K562 (cell line): ENCODE data around the gene BAK1. TPM values are rescaled to one million over a fixed set of nuclear protein-coding genes. Genes with fewer than 3 reads are reported as not detected.
A peak's percentile ranks its signal among the peaks of the same experiment; 100 is the strongest.

Experiments used
- CBX5 ChIP-seq: IDR thresholded peaks from 2 replicates; pipeline ENCODE4 v1.6.1; 2014; ENCODE audit warnings: low read depth, borderline replicate concordance
- CEBPG ChIP-seq, 3 experiments: fragments of 200-800 bp in 1 of 3; sonication (Bioruptor generic) in 1 of 3; sonication (generic) in 1 of 3; formaldehyde crosslinking in 1 of 3; IDR thresholded peaks in 2 of 3; conservative IDR thresholded peaks in 1 of 3; 2 replicates each; pipeline versions ENCODE4 v1.6.1 to v1.8.0; 2016 to 2022; ENCODE audit warnings: missing compliant biosample characterization in 2 of 3, missing genetic modification characterization in 2 of 3, mild to moderate bottlenecking in 1 of 3, missing genetic modification reagents in 1 of 3
- CXXC5 ChIP-seq: fragments of 250-450 bp; sonication (Bioruptor Pico); IDR thresholded peaks from 2 replicates; pipeline ENCODE4 v1.8.0; 2022; ENCODE audit warnings: inconsistent platforms, mild to moderate bottlenecking, moderate library complexity
- DACH1 ChIP-seq: fragments of 450-650 bp; IDR thresholded peaks from 2 replicates; pipeline ENCODE4 v1.6.1; 2018; ENCODE audit not compliant: partially characterized antibody
- ETV1 ChIP-seq: fragments of 450-650 bp; conservative IDR thresholded peaks from 2 replicates; pipeline ENCODE4 v1.6.1; 2016; ENCODE audit warnings: missing genetic modification characterization, control low read depth, low read depth, missing compliant biosample characterization
- FOXJ3 ChIP-seq: sonication (generic); formaldehyde crosslinking; IDR thresholded peaks from 2 replicates; pipeline ENCODE4 v1.4.0; 2020; ENCODE audit warnings: mild to moderate bottlenecking, missing genetic modification reagents
- MITF ChIP-seq: IDR thresholded peaks from 2 replicates; pipeline ENCODE4 v1.6.1; 2014; ENCODE audit warnings: antibody characterized with exemption
- MYNN ChIP-seq, 2 experiments: sonication (generic); formaldehyde crosslinking in 1 of 2; IDR thresholded peaks; 2 replicates each; pipeline versions ENCODE4 v1.5.0 to v1.6.1; 2016 to 2020; ENCODE audit warnings: antibody characterized with exemption in 1 of 2, missing genetic modification reagents in 1 of 2
- PHF20 ChIP-seq: fragments of 450-650 bp; IDR thresholded peaks from 2 replicates; pipeline ENCODE4 v1.6.1; 2018; ENCODE audit not compliant: partially characterized antibody
- SMAD4 ChIP-seq: fragments of 250-450 bp; sonication (Bioruptor Pico); conservative IDR thresholded peaks from 2 replicates; pipeline ENCODE4 v1.8.0; 2021; ENCODE audit warnings: inconsistent platforms, mild to moderate bottlenecking, moderate library complexity
- SMARCB1 ChIP-seq: IDR thresholded peaks from 2 replicates; pipeline ENCODE4 v1.6.1; 2011; ENCODE audit warnings: improper control_type of control experiment, low read depth; ENCODE audit not compliant: insufficient read length
- STAT5A ChIP-seq: IDR thresholded peaks from 2 replicates; pipeline ENCODE4 v1.6.1; 2012; ENCODE audit warnings: low read length, inconsistent platforms, borderline replicate concordance
- TCF3 ChIP-seq: sonication (generic); formaldehyde crosslinking; IDR thresholded peaks from 2 replicates; pipeline ENCODE4 v1.4.0; 2020; ENCODE audit warnings: mild to moderate bottlenecking, missing genetic modification reagents
- ZC3H11A ChIP-seq: IDR thresholded peaks from 2 replicates; pipeline ENCODE4 v1.6.1; 2012; ENCODE audit warnings: low read depth, low read length, improper control_type of control experiment
- ZNF384 ChIP-seq: IDR thresholded peaks from 2 replicates; pipeline ENCODE4 v1.6.1; 2012; ENCODE audit warnings: low read depth, low read length, improper control_type of control experiment
- ZSCAN32 ChIP-seq: fragments of 450-650 bp; formaldehyde crosslinking; IDR thresholded peaks from 2 replicates; pipeline ENCODE4 v1.4.0; 2020; ENCODE audit warnings: mild to moderate bottlenecking, moderate library complexity
- polyA plus RNA-seq, 8 experiments: library from polyadenylated mRNA; depleted of rRNA in 4 of 8; stranded (reverse) in 5 of 8; unstranded in 3 of 8; fragments of >200 nt; fragmentation: Nextera tagmentation in 2 of 8; fragmentation: Illumina TruSeq in 1 of 8; extraction: Ambion mirVana in 2 of 8; extraction: Trizol in 1 of 8; gene quantifications; 2 replicates each; pipeline versions ENCODE4 v1.2.1 to v1.2.3, GENCODE V29; 2011 to 2014; ENCODE audit warnings: inconsistent platforms in 1 of 8, missing spikeins in 1 of 8
- total RNA-seq, 7 experiments: library from RNA; depleted of rRNA in 6 of 7; stranded (reverse); fragments of >200 nt in 6 of 7; fragmentation: Illumina TruSeq in 2 of 7; extraction: Trizol in 2 of 7; gene quantifications; 2 replicates each; pipeline versions ENCODE4 v1.2.1 to v1.2.3, GENCODE V29; 2011 to 2021; ENCODE audit warnings: low replicate concordance in 1 of 7
- TF ChIP-seq, protein P1 (sequence below): fragments of 250-450 bp; sonication (Bioruptor Pico); IDR thresholded peaks from 2 replicates; pipeline ENCODE4 v1.4.0; 2020
- TF ChIP-seq, protein P2 (sequence below): sonication (generic); formaldehyde crosslinking; IDR thresholded peaks from 2 replicates; pipeline ENCODE4 v1.8.0; 2022; ENCODE audit warnings: mild to moderate bottlenecking, missing genetic modification reagents, borderline replicate concordance

BAK1 gene
- total and polyA plus RNA-seq, 9 of the 15 experiments (the other 6 are each of a cell fraction or from before 2014, with no cell fraction given), result 5.4 to 30.7 (median 18.9) TPM

DNA sequence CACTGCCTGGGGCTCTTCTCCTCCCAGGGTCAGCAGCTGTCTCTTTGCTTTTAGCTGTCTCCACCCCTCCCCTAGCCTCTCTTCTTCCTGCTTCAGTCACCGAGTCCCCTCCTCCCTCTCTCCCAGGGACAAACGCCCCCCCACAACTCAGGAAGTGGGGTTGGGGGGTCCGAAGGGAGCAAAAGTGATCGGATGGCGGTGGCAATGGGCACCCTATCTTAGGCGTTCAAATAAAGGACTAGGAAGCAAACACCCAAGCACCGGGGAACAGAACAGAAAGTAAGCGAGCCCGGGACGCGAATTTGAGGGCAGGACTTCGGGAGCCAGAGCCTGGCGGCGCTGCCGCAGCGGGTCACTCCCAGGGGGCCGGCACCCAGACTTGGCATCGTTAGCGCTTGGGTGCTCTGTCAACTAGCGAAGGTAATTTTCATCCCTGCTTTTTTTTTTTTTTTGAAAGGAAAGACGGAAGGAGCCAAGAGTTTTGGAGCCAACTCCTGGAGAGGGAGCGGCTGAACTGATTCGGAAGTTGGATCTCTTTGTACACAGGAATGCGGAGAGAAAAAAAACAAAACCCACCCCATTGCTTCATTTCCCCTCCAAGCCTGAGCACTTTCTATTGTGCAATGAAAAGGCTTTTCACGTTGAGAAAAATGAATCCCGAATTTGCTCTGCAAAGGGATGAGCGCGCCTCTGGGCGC lies 40.2 kb upstream of the BAK1 start (continued):
- TF ChIP-seq MITF, result no peak
- TF ChIP-seq TCF3 (CRISPR knock-in tag), result no peak
- TF ChIP-seq PHF20, result peak; percentile 44
- peak; percentile 35; the same call in 1 of the 2 replicates for TF ChIP-seq ETV1 (tag)
- TF ChIP-seq CEBPG (CRISPR knock-in tag; IDR thresholded peaks at IDR 0.05), result no peak
- TF ChIP-seq CEBPG (tag; conservative IDR thresholded peaks at IDR 0.05 in 1 of 2, IDR thresholded peaks at IDR 0.05 in 1 of 2), result peak; percentile 45 to 69; a peak in 1 of 4 replicates
- TF ChIP-seq, protein P1, sequence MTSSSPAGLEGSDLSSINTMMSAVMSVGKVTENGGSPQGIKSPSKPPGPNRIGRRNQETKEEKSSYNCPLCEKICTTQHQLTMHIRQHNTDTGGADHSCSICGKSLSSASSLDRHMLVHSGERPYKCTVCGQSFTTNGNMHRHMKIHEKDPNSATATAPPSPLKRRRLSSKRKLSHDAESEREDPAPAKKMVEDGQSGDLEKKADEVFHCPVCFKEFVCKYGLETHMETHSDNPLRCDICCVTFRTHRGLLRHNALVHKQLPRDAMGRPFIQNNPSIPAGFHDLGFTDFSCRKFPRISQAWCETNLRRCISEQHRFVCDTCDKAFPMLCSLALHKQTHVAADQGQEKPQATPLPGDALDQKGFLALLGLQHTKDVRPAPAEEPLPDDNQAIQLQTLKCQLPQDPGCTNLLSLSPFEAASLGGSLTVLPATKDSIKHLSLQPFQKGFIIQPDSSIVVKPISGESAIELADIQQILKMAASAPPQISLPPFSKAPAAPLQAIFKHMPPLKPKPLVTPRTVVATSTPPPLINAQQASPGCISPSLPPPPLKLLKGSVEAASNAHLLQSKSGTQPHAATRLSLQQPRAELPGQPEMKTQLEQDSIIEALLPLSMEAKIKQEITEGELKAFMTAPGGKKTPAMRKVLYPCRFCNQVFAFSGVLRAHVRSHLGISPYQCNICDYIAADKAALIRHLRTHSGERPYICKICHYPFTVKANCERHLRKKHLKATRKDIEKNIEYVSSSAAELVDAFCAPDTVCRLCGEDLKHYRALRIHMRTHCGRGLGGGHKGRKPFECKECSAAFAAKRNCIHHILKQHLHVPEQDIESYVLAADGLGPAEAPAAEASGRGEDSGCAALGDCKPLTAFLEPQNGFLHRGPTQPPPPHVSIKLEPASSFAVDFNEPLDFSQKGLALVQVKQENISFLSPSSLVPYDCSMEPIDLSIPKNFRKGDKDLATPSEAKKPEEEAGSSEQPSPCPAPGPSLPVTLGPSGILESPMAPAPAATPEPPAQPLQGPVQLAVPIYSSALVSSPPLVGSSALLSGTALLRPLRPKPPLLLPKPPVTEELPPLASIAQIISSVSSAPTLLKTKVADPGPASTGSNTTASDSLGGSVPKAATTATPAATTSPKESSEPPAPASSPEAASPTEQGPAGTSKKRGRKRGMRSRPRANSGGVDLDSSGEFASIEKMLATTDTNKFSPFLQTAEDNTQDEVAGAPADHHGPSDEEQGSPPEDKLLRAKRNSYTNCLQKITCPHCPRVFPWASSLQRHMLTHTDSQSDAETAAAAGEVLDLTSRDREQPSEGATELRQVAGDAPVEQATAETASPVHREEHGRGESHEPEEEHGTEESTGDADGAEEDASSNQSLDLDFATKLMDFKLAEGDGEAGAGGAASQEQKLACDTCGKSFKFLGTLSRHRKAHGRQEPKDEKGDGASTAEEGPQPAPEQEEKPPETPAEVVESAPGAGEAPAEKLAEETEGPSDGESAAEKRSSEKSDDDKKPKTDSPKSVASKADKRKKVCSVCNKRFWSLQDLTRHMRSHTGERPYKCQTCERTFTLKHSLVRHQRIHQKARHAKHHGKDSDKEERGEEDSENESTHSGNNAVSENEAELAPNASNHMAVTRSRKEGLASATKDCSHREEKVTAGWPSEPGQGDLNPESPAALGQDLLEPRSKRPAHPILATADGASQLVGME (CRISPR knock-in tag), result no peak
- no peak for TF ChIP-seq ZSCAN32
- no peak for TF ChIP-seq ZNF384
- TF ChIP-seq FOXJ3 (CRISPR knock-in tag), result no peak
- TF ChIP-seq MYNN (IDR thresholded peaks at IDR 0.05), result no peak
- TF ChIP-seq MYNN (CRISPR knock-in tag; IDR thresholded peaks at IDR 0.05), result no peak
- no peak for TF ChIP-seq DACH1
- TF ChIP-seq CBX5, result no peak
- TF ChIP-seq CXXC5 (CRISPR knock-in tag), result peak; percentile 9; the same call in 1 of the 2 replicates
- TF ChIP-seq SMARCB1, result no peak
- TF ChIP-seq STAT5A, result no peak
- no peak for TF ChIP-seq ZC3H11A
- TF ChIP-seq SMAD4 (CRISPR knock-in tag), result peak; percentile 15; the same call in 1 of the 2 replicates
- TF ChIP-seq, protein P2, sequence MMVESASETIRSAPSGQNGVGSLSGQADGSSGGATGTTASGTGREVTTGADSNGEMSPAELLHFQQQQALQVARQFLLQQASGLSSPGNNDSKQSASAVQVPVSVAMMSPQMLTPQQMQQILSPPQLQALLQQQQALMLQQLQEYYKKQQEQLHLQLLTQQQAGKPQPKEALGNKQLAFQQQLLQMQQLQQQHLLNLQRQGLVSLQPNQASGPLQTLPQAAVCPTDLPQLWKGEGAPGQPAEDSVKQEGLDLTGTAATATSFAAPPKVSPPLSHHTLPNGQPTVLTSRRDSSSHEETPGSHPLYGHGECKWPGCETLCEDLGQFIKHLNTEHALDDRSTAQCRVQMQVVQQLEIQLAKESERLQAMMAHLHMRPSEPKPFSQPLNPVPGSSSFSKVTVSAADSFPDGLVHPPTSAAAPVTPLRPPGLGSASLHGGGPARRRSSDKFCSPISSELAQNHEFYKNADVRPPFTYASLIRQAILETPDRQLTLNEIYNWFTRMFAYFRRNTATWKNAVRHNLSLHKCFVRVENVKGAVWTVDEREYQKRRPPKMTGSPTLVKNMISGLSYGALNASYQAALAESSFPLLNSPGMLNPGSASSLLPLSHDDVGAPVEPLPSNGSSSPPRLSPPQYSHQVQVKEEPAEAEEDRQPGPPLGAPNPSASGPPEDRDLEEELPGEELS, result no peak
